B cell (primary cell): Measurements from ENCODE around the gene ACE.

Source experiments
- CTCF ChIP-seq: fragments of 200-600 bp; IDR thresholded peaks from one replicate; pipeline ENCODE4 v1.8.0; 2022; ENCODE audit warnings: antibody characterized with exemption, mild to moderate bottlenecking
- EZH2 ChIP-seq: IDR thresholded peaks from 2 replicates; pipeline ENCODE4 v1.6.1; 2012; ENCODE audit warnings: borderline replicate concordance, low read depth, mild to moderate bottlenecking, moderate library complexity, low read length; ENCODE audit not compliant: insufficient read depth, poor library complexity, severe bottlenecking

DNA sequence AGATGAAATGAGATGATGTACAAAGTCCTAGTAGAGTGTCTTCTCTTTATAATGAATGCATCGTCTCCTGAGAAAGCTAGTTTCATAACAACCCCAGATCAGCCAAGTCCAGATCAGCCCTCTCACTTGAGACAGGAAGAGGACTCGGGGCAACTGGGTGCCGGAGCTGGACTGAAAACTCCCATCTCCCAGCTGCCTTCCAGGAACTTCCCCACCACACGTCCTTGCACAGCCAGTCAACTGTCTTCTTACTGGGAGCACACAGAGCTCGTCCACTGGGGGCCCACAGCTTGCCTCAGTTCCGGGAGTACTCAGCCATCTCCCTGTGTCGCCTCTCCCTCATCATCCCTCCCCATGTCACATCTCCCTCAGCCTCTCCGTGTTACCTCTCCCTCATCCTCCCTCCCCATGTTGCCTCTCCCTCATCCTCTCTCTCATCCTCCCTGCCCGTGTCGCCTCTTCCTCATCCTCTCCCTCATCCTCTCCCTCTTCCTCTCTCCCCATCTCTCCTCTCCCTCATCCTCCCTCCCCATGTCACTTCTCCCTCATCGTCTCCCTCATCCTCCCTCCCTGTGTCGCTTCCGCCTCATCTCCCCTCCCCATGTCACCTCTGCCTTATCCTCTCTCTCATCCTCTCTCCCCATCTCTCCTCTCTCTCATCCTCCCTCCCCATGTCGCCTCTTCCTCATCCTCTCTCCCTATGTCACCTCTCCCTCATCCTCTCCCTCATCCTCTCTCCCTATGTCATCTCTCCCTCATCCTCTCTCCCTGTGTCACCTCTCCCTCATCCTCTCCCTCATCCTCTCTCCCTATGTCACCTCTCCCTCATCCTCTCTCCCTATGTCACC lies 23.9 kb downstream of the ACE start:
- no peak for TF ChIP-seq CTCF
- TF ChIP-seq EZH2 = no peak
